HG03064 (cell line): ENCODE measurements around the gene NOS3.

Source experiments
- ATAC-seq: cut with Tn5 transposase; IDR thresholded peaks from one replicate; pipeline ENCODE4 v1.9.1; 2021; ENCODE audit warnings: low read depth; ENCODE audit not compliant: unreplicated experiment

The NOS3 gene

GRCh38 chr7:150963707-150964559 is 26.9 kb upstream of the NOS3 start:
- ATAC-seq, result no peak

- ATAC-seq, result no peak
Observed at GRCh38 chr7:150964593-150965111, 26.2 kb upstream of the NOS3 start.

GRCh38 chr7:150965273-150965830 is 25.5 kb upstream of the NOS3 start:
- no peak for ATAC-seq

- ATAC-seq, result no peak
Observed at GRCh38 chr7:150966002-150966401, 24.8 kb upstream of the NOS3 start.

- ATAC-seq, result no peak
Observed at GRCh38 chr7:150967349-150967748, 23.5 kb upstream of the NOS3 start.

- ATAC-seq, result no peak
Observed at GRCh38 chr7:150968056-150968733, 22.6 kb upstream of the NOS3 start.

- ATAC-seq, result no peak
Observed at GRCh38 chr7:150968734-150969372, 22.0 kb upstream of the NOS3 start.

- no peak for ATAC-seq
Observed at GRCh38 chr7:150969475-150969874, 21.3 kb upstream of the NOS3 start.

GRCh38 chr7:150970424-150970823 is 20.4 kb upstream of the NOS3 start:
- ATAC-seq, result no peak

- no peak for ATAC-seq
Observed at GRCh38 chr7:150971242-150972022, 19.4 kb upstream of the NOS3 start.

- no peak for ATAC-seq
Observed at GRCh38 chr7:150972023-150972468, 18.8 kb upstream of the NOS3 start.

GRCh38 chr7:150972741-150973140 is 18.1 kb upstream of the NOS3 start:
- no peak for ATAC-seq

- no peak for ATAC-seq
Observed at GRCh38 chr7:150973571-150974451, 17.0 kb upstream of the NOS3 start.

- ATAC-seq, result no peak
Observed at GRCh38 chr7:150974468-150975391, 16.1 kb upstream of the NOS3 start.

- ATAC-seq, result no peak
Observed at GRCh38 chr7:150975536-150976319, 15.1 kb upstream of the NOS3 start.

- ATAC-seq, result no peak
Observed at GRCh38 chr7:150976529-150977381, 14.1 kb upstream of the NOS3 start.
